Heart left ventricle (tissue), 16 donors: Measurements from ENCODE around the gene GDF10. TPM values are rescaled to one million over a fixed set of nuclear protein-coding genes. Genes with fewer than 3 reads are reported as not detected.

Experiments
- ATAC-seq, 4 donors: fragments of 200-7000 bp; cut with Tn5 transposase; one replicate each; pipeline ENCODE4 v1.9.1; 2020 to 2022; ENCODE audit warnings: moderate library complexity in 4 of 4, mild to moderate bottlenecking in 3 of 4, moderate number of reproducible peaks in 1 of 4
- DNase-seq, 5 donors: peaks; one replicate each; pipeline ENCODE4 v3.0.0-alpha.2; 2020
- H3K27ac ChIP-seq, 12 donors: fragments of 200-600 bp; sonication (generic) in 4 of 12; one replicate each; pipeline versions ENCODE4 v1.5.0 to v1.8.0; 2016 to 2022; ENCODE audit warnings: mild to moderate bottlenecking in 2 of 12
- H3K27me3 ChIP-seq, 9 donors: fragments of 200-600 bp; sonication (generic) in 2 of 9; one replicate each; pipeline versions ENCODE4 v1.5.1 to v1.8.0; 2016 to 2022; ENCODE audit warnings: mild to moderate bottlenecking in 3 of 9
- H3K36me3 ChIP-seq, 9 donors: fragments of 200-600 bp; sonication (generic) in 2 of 9; one replicate each; pipeline versions ENCODE4 v1.5.0 to v1.8.0; 2018 to 2022; ENCODE audit warnings: mild to moderate bottlenecking in 2 of 9
- H3K4me1 ChIP-seq, 12 donors: fragments of 200-600 bp; sonication (generic) in 4 of 12; one replicate each; pipeline versions ENCODE4 v1.5.0 to v1.8.0; 2016 to 2022; ENCODE audit warnings: mild to moderate bottlenecking in 3 of 12
- H3K4me3 ChIP-seq, 12 donors: fragments of 200-600 bp; sonication (generic) in 4 of 12; one replicate each; pipeline versions ENCODE4 v1.5.0 to v1.8.0; 2017 to 2022; ENCODE audit warnings: mild to moderate bottlenecking in 9 of 12, moderate library complexity in 4 of 12
- H3K9me3 ChIP-seq, 12 donors: fragments of 200-600 bp; sonication (generic) in 4 of 12; one replicate each; pipeline versions ENCODE4 v1.5.0 to v1.8.0; 2016 to 2022; ENCODE audit warnings: mild to moderate bottlenecking in 1 of 12
- POLR2A ChIP-seq, 2 donors: fragments of 450-650 bp; IDR thresholded peaks; one replicate each; pipeline ENCODE4 v1.6.1; 2017; ENCODE audit warnings: antibody characterized with exemption in 2 of 2, mild to moderate bottlenecking in 2 of 2, moderate library complexity in 2 of 2
- WGBS, 4 donors: extraction: QIAGEN DNeasy Blood & Tissue Kit in 2 of 4; methylation state at CpG; one replicate each; pipeline versions ENCODE4 v1.1.5 to v1.1.7; 2013 to 2018; 5-methylcytosine and 5-hydroxymethylcytosine counted together
- intact Hi-C, 10 donors: fragments of 100-400 bp; cut with DNase I; formaldehyde crosslinking; loops; one replicate each; pipeline versions ENCODE4 v1.11.1 to v1.14.2; 2022
- polyA plus RNA-seq, 2 donors: library from polyadenylated mRNA; stranded (reverse); fragments of 200-250 nt; gene quantifications; one replicate each; pipeline ENCODE4 v1.2.3, GENCODE V29; 2013
- total RNA-seq, 9 donors: library from RNA; depleted of rRNA in 2 of 9; stranded (reverse); fragments of >200 nt in 2 of 9; fragmentation: NEBNext Ultra II Directional in 3 of 9; extraction: Animal tissue kit (Norgen Biotek cat#: 25700) in 3 of 9; gene quantifications; one replicate each; pipeline versions ENCODE4 v1.1.0 to v1.2.4, GENCODE V29; 2016 to 2023
- TF ChIP-seq, protein P1 (sequence below), 12 donors: fragments of 200-600 bp; sonication (generic) in 4 of 12; IDR thresholded peaks; one replicate each; pipeline versions ENCODE4 v1.5.0 to v1.8.0; 2018 to 2022; ENCODE audit warnings: antibody characterized with exemption in 12 of 12, mild to moderate bottlenecking in 5 of 12
- donor health status: ischemic (EF 13 %, LVEDD 7.1; RV severe dilation, severe dysfunction).
- donor health status: healthy with polysubstance abuse.
- donor health status: DM: no; HTN: yes; CAD: no.
- donor health status: DM: no; HTN: no; CAD: no.
- donor health status: ischemic (EF 25% LVEDD 6.9; RV normal size, moderate dysfunction).
- donor health status: ischemic (EF 25% LVEDD 5.7; RV mildly dilated, moderate dysfunction).
- donor health status: healthy.
- donor health status: DM: yes; HTN: yes; CAD: no.
- donor health status: ischemic (EF 35%, LVEDD 5.7; RV mildly dilated, moderate dysfunction).
- donor health status: nonischemic (EF 11% LVEDD 7.7; RV severe dilation, severe dysfunction).
- donor health status: DM: yes; HTN: yes; CAD: no.
- donor health status: PGD.
- donor health status: ischemic (EF 29% LVEDD 5.4; RV normal size, mild dysfunction).
- donor health status: nonischemic (EF 23%, LVEDD 6.1; RV moderate dilation, normal function).

The GDF10 gene
- total and polyA plus RNA-seq, 11 donors, result 0.19 to 1.6 (median 0.30) TPM; not detected in 3

DNA sequence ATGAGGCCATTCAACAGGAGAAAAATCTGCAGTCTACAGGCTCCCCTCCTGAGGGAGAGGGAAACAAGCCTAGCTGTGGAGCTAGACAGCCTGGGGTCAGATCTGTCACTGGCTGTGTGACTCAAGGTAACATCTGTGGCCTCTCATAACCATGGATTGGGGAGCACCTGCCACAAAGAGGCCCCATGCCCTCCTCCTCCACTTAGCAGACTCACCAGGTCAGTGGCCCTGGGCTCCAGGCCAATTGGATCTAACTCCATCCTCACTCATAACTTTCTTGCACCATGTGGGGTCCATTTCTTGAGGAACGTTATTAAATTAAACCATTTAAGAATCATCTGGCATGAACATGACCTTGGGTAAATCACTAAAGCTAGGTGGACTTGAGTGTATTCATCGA, 1.8 kb downstream of the GDF10 start:
- H3K27ac ChIP-seq, result no peak overlapping the region
- 78 to 90% (median 79%) methylated on average over 2 of the region's 2 CpGs for WGBS, 4 donors
- H3K4me3 ChIP-seq, result peak overlapping the region in 2 of 12 donors; percentile 56 to 65
- H3K36me3 ChIP-seq, result no peaks in the 10 kb centered on the region
- TF ChIP-seq, protein P1, sequence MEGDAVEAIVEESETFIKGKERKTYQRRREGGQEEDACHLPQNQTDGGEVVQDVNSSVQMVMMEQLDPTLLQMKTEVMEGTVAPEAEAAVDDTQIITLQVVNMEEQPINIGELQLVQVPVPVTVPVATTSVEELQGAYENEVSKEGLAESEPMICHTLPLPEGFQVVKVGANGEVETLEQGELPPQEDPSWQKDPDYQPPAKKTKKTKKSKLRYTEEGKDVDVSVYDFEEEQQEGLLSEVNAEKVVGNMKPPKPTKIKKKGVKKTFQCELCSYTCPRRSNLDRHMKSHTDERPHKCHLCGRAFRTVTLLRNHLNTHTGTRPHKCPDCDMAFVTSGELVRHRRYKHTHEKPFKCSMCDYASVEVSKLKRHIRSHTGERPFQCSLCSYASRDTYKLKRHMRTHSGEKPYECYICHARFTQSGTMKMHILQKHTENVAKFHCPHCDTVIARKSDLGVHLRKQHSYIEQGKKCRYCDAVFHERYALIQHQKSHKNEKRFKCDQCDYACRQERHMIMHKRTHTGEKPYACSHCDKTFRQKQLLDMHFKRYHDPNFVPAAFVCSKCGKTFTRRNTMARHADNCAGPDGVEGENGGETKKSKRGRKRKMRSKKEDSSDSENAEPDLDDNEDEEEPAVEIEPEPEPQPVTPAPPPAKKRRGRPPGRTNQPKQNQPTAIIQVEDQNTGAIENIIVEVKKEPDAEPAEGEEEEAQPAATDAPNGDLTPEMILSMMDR (IDR thresholded peaks at IDR 0.05), result no peak
- no peak for TF ChIP-seq POLR2A (IDR thresholded peaks at IDR 0.05)
- intact Hi-C loops, result no loop called here
- ATAC-seq (no peak), DNase-seq (no peak)
- H3K27me3 ChIP-seq, result peaks cover 0 to 39% (median 17%) of the 10 kb centered on the region in 9 donors
- H3K9me3 ChIP-seq, result no peaks in the 10 kb centered on the region
- peaks cover 0 to 13% (median 5%) of the 10 kb centered on the region in 12 donors for H3K4me1 ChIP-seq

DNA sequence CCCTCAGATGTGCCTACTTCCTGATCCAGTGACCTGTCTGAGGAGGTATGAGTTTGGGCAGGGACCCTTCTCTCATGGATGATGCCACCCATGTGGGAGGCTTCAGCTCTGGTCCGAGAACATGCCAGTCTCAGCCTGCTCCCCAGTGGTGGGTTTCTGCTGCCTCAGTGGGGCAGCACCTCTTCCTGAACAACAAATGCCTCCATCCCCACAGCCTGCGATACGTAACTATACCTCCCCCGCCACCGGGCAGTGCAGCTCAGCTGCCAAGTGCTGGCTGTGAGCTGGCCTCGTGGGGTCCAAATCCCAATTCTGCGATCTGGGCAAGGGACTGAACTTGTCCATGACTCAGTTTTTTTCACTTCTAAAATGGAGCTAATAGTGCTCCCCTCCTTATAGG, 3.1 kb downstream of the GDF10 start:
- 88 to 96% (median 89%) methylated on average over 7 of the region's 7 CpGs for WGBS, 4 donors
- Histone ChIP-seq H3K4me3 (no peak overlapping the region), H3K36me3 (no peaks in the 10 kb centered on the region), H3K27me3 (peaks cover 0 to 43% (median 17%) of the 10 kb centered on the region in 9 donors), H3K4me1 (peaks cover 0 to 13% (median 5%) of the 10 kb centered on the region in 12 donors), H3K9me3 (no peaks in the 10 kb centered on the region), H3K27ac (no peak overlapping the region)
- intact Hi-C loops, result no loop called here
- DNase-seq, result no peak
- no peak for ATAC-seq
- no peak for TF ChIP-seq POLR2A (IDR thresholded peaks at IDR 0.05)
- TF ChIP-seq, protein P1 (IDR thresholded peaks at IDR 0.05), result no peak

DNA sequence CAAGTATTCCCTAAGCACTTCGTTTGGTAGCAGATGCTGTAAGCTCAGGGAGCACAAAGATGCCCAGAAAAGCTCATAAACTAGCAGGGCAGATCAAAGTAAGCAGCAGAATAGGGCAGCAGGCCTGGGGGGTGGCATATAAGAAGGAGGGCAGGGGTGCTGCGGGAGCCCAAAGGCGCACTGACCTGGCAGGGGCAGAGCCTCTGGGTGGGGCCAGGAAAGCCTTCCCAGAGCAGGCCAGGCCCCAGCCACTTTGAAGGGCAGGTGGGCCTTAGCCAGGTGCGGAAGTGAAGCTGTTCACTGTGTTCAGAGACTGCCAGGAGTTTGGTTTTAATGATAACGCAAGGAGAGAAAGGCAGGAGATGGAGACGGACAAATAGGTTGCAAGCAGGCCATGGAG, 3.9 kb downstream of the GDF10 start:
- DNase-seq (no peak), ATAC-seq (no peak)
- no peak overlapping the region for H3K27ac ChIP-seq
- H3K4me3 ChIP-seq, result no peak overlapping the region
- peaks cover 0 to 40% (median 17%) of the 10 kb centered on the region in 9 donors for H3K27me3 ChIP-seq
- no peaks in the 10 kb centered on the region for H3K36me3 ChIP-seq
- H3K4me1 ChIP-seq, result peaks cover 0 to 13% (median 5%) of the 10 kb centered on the region in 12 donors
- TF ChIP-seq POLR2A (IDR thresholded peaks at IDR 0.05), result no peak
- WGBS, 4 donors, result 87 to 89% (median 87%) methylated on average over 6 of the region's 6 CpGs
- no peaks in the 10 kb centered on the region for H3K9me3 ChIP-seq
- intact Hi-C loops, result no loop called here

DNA sequence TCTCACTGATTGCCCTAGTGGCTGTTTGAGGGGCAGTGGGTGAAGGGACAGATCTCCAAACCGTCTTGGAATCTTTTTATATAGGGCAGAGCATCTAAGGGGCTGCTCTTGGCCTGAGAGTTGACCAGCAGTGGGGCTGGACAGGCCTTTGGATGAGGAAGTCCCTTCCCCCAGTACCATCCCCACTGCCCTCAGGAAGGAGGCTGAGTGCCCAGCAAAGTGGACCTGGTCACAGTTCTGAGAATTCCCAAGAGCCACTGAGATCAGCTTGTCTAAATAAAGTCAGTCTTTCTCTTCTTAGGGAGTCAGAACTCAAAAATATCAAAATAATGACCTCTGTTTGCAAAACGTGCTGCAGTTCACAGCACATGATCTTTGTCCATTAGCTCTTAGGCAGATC, 5.6 kb downstream of the GDF10 start:
- H3K27me3 ChIP-seq, result peaks cover 0 to 34% (median 11%) of the 10 kb centered on the region in 9 donors
- H3K27ac ChIP-seq, result no peak overlapping the region
- WGBS, 4 donors, result 54 to 68% (median 64%) methylated on average over 2 of the region's 2 CpGs
- peaks cover 0 to 5% (median 1%) of the 10 kb centered on the region in 12 donors for H3K4me1 ChIP-seq
- ATAC-seq, result no peak
- no peaks in the 10 kb centered on the region for H3K9me3 ChIP-seq
- DNase-seq, result no peak
- intact Hi-C loops, result no loop called here
- H3K36me3 ChIP-seq, result no peaks in the 10 kb centered on the region
- H3K4me3 ChIP-seq, result no peak overlapping the region
- TF ChIP-seq, protein P1 (IDR thresholded peaks at IDR 0.05), result no peak
- no peak for TF ChIP-seq POLR2A (IDR thresholded peaks at IDR 0.05)
